Cerebellar cortex (tissue), 1 donor: ENCODE measurements around the gene ABCF1.
A peak's percentile ranks its signal among the peaks of the same experiment; 100 is the strongest.
"Not testable (repeated sequence)": the region's sequence is repeated elsewhere in the genome, so short reads cannot be mapped to it uniquely, and the experiment has no call there.

ENCODE experiments used
- DNase-seq: peaks from one replicate; pipeline ENCODE4 v3.0.0-alpha.2; 2015; ENCODE audit warnings: low spot score

Gene ABCF1

GRCh38 chr6:30571075-30571761 lies at the start of gene ABCF1:
Gene ABCF1, plus strand, starts transcription at chr6:30571442. Its CDS starts 46 bp downstream, at chr6:30571488.
- peak; percentile 96 for DNase-seq

- DNase-seq: not testable (repeated sequence)
These were observed 49.3 kb upstream of the ABCF1 start for GRCh38 chr6:30521952-30522351.

- not testable (repeated sequence) for DNase-seq
These were observed 44.8 kb upstream of the ABCF1 start for GRCh38 chr6:30526444-30526843.

- not testable (repeated sequence) for DNase-seq
These were observed 41.8 kb upstream of the ABCF1 start for GRCh38 chr6:30529349-30529875.

GRCh38 chr6:30530014-30530413 lies 41.2 kb upstream of the ABCF1 start:
- no peak for DNase-seq

- no peak for DNase-seq
These were observed 37.6 kb upstream of the ABCF1 start for GRCh38 chr6:30533460-30534294.

- no peak for DNase-seq
These were observed 33.3 kb upstream of the ABCF1 start for GRCh38 chr6:30537931-30538330.

- peak; percentile 89 for DNase-seq
These were observed 29.5 kb upstream of the ABCF1 start for GRCh38 chr6:30541515-30542403.

- no peak for DNase-seq
These were observed 28.9 kb upstream of the ABCF1 start for GRCh38 chr6:30542404-30542725.

GRCh38 chr6:30542915-30543314 lies 28.3 kb upstream of the ABCF1 start:
- DNase-seq: no peak

- DNase-seq: no peak
These were observed 27.4 kb upstream of the ABCF1 start for GRCh38 chr6:30543821-30544220.

- peak; percentile 74 for DNase-seq
These were observed 26.5 kb upstream of the ABCF1 start for GRCh38 chr6:30544666-30545272.

GRCh38 chr6:30547454-30547853 lies 23.8 kb upstream of the ABCF1 start:
- no peak for DNase-seq

GRCh38 chr6:30548375-30548774 lies 22.9 kb upstream of the ABCF1 start:
- DNase-seq: no peak

- no peak for DNase-seq
These were observed 16.8 kb upstream of the ABCF1 start for GRCh38 chr6:30554404-30554803.

GRCh38 chr6:30554962-30555815 lies 16.1 kb upstream of the ABCF1 start:
- peak; percentile 28 for DNase-seq

- no peak for DNase-seq
These were observed 15.5 kb upstream of the ABCF1 start for GRCh38 chr6:30555816-30556065.

- peak; percentile 94 for DNase-seq
These were observed 15.0 kb upstream of the ABCF1 start, which contains the start of gene GNL1 for GRCh38 chr6:30556066-30556905. Gene GNL1, minus strand, starts transcription at chr6:30556489. Its CDS starts 286 bp downstream, at chr6:30556203.

GRCh38 chr6:30556906-30557682 lies 14.1 kb upstream of the ABCF1 start, which contains the start of gene PRR3:
Gene PRR3, plus strand, starts transcription at chr6:30557295. Its CDS starts 50 bp downstream, at chr6:30557345.
- DNase-seq: peak; percentile 93
